Activated T-helper 1 cell treated with Interleukin-2 at 50 U/mL for 16 hours (primary cell): Measurements from ENCODE around the gene SPAST.
"Not testable (repeated sequence)": the region's sequence is repeated elsewhere in the genome, so short reads cannot be mapped to it uniquely, and the experiment has no call there.

Experiments
- DNase-seq: peaks from one replicate; pipeline ENCODE4 v3.0.0-alpha.2; 2020; ENCODE audit warnings: low read depth

SPAST gene, protein sequence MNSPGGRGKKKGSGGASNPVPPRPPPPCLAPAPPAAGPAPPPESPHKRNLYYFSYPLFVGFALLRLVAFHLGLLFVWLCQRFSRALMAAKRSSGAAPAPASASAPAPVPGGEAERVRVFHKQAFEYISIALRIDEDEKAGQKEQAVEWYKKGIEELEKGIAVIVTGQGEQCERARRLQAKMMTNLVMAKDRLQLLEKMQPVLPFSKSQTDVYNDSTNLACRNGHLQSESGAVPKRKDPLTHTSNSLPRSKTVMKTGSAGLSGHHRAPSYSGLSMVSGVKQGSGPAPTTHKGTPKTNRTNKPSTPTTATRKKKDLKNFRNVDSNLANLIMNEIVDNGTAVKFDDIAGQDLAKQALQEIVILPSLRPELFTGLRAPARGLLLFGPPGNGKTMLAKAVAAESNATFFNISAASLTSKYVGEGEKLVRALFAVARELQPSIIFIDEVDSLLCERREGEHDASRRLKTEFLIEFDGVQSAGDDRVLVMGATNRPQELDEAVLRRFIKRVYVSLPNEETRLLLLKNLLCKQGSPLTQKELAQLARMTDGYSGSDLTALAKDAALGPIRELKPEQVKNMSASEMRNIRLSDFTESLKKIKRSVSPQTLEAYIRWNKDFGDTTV

DNA sequence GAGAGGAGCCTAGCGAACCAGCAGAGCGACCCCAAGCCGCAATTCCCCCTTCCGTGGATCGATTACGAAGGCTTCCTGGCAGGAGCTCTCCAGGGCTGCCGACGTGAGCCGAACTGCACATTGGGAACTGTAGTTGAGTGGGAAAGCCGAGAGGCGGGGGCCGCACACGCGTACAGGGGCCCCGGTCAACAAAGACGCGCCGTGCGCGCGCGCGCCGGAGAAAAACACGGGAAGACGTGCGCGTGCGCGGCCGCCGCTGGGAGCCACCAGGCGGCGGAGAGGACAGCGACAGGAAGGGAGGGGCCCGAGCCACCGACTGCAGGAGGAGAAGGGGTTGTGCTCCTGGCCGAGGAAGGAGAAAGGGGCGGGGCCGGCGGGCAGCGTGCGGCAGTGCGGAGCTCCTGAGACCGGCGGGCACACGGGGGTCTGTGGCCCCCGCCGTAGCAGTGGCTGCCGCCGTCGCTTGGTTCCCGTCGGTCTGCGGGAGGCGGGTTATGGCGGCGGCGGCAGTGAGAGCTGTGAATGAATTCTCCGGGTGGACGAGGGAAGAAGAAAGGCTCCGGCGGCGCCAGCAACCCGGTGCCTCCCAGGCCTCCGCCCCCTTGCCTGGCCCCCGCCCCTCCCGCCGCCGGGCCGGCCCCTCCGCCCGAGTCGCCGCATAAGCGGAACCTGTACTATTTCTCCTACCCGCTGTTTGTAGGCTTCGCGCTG is at the start of gene SPAST:
Gene SPAST (plus strand): TSS at position 247 of the 711 bp plus-strand sequence. CDS start 276 bp downstream, at position 523.
- peak; percentile 97 for DNase-seq

DNA sequence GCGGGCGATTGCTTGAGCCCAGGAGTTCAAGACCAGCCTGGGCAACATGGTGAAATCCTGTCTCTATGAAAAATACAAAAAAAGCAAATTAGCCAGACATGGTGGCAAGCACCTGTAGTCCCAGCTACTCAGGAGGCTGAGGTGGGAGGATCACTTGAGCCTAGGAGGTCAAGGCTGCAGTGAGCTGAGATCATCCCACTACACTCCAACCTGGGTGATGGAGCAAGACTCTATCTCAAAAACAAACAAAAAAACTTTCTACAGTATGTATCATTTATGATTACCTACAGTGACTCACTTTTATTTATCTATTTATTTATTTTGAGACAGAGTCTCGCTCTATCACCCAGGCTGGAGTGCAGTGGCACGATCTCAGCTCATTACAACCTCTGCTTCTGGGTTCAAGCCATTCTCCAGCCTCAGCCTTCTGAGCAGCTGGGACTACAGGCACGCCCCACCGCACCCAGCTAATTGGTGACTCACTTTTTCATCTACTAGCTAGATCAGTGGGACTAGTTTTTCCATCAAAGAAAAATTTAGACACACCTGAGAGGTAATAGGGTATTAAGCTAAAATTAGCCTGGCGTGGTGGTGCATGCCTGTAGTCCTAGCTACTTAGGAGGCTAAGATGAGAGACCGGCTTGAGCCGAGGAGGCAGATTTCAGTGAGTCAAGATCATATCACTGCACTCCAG is 44.4 kb upstream of the SPAST start:
- not testable (repeated sequence) for DNase-seq

DNA sequence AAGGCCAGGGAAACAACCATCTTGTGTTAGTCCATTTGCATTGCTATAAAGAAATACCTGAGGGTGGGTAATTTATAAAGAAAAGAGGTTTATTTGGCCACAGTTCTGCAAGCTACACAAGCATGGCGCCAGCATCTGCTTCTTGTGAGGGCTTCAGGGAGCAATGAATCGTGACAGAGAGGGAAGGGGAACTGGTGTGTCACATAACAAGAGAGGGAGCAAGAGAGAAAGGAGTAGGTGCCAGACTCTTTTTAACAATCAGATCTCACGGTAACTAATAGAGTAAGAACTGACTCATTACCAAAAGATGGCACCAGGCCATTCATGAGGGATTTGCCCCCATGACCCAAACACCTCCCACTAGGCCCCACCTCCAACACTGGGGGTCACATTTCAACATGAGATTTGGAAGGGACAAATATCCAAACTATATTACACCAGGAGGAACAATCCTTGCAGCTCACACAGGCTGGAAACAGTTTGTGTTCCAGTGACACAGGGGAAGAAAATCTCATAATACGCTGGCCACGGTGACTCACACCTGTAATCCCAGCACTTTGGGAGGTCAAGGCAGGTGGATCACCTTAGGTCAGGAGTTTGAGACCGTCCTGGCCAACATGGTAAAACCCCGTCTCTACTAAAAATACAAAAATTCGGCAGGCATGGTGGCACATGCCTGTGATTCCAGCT is 29.0 kb upstream of the SPAST start:
- not testable (repeated sequence) for DNase-seq

DNA sequence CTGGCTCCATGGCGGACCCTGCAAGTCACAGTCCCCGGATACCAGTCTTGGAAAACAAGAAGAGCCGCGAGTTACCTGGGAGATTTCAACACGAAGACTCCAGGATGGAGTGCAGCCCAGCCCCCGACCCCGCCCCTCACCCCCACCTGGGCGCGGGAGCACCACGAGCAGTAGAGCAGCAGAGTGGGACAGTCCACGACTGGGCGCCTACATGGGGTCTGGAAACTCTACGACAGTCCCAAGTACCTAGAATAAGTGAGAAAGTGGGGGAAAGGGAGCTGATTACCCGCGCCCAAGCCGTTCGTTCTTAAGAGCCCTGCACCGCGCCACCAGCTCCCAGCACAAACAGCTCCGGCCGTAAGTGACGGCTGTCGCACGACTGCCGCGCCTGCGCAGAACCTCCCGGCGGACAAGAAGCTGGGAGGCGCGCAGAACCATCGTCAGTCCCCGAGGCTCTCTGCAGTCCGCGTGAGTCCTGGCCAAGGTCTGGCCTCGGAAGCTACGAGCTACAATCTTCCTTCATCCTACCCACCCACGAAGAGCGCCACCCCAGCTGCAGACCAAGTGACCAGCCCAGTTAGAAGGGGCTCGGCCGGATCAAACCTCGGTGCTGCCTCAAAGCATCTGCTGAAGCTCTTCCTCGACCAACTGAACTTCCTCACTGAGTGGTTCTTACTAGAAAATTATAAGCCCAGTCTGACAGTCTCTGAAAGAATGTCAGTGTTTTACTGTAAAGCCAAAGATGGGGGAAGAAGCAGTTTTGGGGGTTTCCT is 23.7 kb upstream of the SPAST start, which contains the start of gene DPY30:
Gene DPY30 (minus strand): TSS at position 359 of the 773 bp plus-strand sequence. CDS start 349 bp downstream, at position 10.
- peak; percentile 81 for DNase-seq

DNA sequence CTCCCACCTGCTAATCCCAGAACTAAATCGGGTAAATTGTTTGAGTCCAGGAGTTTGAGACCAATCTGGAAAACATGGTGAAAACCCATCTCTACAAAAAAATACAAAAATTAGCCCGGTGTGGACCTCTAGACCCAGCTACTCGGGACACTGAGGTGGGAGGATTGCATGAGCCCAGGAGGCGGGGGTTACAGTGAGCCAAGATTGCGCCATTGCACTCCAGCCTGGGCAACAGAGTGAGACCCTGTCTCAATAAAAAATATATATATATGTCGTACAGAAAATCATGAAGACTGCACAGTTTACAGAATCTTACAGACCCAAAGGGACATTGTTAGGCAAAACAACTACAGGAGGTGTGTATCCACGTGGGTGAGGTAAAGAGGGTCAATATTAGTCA is 19.8 kb upstream of the SPAST start:
- no peak for DNase-seq

DNA sequence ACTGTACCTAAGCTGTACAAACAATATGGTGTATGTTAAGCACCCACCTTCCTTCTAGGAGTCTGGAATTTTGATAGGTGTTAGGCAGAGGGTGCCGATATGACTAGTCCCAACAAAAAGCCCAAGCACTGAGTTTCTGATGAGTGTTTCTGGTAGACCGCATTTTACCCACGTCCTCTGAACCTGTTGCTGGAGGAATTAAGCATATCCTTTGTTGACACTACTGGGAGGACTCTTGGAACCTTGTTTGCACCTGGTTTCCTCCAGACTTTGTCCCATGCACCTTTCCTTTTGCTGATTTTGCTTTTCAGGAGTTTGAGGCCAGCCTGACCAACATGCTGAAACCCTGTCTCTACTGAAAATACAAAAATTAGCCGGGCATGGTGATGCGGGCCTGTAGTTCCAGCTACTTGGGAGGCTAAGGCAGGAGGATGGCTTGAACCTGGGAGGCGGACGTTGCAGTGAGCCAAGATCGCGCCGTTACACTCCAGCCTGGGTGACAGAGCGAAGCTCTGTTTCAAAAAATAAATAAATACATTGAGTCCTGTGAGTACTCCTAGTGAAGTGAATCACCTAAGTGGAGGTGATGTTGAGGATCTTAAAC is 11.4 kb upstream of the SPAST start:
- no peak for DNase-seq

DNA sequence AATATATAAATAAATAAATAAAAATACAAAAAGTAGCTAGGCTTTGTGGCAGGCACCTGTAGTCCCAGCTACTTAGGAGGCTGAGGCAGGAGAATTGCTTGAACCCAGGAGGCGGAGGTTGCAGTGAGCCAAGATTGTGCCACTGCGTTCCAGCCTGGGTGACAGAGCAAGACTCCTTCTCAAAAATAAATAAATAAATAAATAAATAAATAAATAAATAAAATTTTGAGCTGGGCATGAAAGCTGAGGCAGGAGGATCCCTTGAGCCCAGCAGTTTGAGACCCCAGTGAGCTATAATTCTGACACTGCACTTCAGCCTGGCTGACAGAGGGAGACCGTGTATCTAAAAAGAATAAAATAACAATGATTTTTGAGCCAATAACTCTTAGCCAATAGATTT is 8.8 kb upstream of the SPAST start:
- DNase-seq = not testable (repeated sequence)

DNA sequence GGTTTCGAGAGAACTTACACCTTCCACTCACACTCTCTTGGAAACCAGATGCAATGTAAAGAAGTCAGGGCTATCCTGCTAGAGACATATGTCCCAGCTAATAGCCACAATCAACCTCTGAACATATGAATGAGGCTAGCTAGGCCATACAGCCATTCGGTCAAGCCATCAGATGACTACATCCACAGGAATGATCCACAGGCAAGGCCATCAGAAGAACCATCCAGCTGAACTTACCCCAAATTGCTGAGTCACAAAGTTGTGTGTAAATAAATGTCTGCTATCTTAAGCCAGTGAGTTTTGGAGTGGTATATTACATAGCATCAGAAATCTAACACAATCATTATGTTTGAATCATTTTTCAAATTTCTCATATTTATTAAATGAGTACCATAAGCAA is 5.2 kb upstream of the SPAST start:
- no peak for DNase-seq

DNA sequence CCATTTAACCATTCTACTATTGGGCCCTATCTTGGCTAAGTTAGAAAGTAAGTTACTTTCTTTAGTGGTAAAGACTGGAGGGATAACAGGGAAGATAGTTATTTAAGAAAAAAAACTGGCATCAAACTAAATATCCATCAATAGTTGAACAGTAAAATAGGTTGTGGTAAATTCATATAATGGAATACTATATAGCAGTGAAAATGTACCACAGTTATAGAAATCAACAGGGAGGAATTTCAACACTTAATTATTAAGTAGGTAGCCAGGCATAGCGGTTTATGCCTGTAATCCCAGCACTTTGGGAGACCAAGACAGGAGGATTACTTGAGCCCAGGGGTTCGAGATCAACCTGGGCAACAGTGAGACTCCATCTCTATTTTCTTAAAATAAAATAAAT is 3.1 kb upstream of the SPAST start:
- DNase-seq = no peak

DNA sequence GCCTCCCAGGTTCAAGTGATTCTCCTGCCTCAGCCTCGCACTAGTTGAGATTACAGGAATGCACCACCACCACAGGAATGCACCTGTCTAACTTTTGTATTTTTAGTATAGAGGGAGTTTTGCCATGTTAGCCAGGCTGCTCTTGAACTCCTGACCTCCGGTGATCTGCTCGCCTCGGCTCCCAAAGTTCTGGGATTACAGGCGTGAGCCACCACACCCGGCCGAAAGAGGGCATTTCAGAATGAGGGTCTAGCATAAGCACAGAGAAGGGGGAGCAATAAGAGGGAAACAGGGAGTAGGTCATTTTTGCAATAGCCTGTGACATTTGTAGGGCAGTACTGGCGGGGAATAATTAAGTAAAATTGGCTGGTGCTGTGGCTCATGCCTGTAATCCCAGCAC is 1.9 kb upstream of the SPAST start:
- DNase-seq = no peak

DNA sequence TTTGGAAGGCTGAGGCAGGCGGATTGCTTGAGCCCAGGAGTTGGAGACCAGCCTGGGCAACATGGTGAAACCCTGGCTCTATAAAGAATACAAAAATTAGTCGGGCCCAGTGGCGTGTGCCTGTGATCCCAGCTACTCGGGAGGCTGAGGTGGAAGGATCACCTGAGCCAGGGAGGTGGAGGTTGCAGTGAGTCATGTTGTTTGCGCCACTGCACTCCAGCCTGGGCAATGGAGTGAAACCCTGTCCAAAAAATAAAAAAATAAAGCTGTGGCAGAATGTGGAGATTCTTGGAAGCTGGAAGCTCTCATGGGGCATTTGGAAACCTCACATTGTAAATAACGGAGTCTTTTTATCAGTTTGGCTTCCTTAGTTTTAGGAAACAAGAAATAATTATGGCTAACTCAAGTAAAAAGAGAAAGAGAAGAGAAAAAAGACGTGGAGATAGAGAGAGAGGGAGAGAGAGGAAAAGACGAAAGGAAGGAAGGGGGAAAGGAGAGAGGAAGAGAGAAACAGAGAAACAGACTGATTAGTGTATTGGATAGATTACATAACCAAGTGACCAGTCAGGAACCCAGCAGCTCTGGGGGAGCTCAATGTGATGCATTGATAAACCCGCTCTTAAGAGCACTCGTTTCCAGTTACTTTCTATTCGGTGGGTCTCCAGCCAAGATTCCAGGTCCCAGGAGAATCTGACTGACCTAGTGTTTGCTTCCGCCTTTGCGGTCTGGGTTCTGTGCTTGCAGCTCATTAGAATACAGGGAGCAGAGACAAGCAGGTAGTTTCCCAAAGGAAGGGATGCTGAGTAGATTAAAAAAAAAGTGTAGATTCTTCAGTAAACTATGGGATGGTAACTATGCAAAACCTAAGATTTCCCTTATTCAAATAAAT is 1.1 kb upstream of the SPAST start:
- no peak for DNase-seq

DNA sequence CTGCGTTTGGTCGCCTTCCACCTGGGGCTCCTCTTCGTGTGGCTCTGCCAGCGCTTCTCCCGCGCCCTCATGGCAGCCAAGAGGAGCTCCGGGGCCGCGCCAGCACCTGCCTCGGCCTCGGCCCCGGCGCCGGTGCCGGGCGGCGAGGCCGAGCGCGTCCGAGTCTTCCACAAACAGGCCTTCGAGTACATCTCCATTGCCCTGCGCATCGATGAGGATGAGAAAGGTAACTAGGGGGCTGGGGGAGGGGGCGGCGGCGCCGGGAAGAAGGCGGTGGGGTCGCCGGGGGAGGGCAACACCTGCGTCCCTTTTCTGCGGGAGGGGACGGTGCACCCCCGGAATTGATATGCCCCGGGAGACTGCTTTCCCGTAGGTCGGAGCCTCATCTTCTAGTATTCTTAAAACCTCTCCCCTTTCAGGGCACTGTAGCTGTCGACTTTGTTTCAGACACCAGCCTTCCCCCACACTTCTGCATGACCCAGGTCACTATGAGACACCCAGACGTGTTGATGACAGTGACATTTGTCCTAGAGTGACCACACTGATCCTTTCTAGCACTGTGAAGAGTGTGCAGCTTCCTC is 755 bp downstream of the SPAST start:
- no peak for DNase-seq

DNA sequence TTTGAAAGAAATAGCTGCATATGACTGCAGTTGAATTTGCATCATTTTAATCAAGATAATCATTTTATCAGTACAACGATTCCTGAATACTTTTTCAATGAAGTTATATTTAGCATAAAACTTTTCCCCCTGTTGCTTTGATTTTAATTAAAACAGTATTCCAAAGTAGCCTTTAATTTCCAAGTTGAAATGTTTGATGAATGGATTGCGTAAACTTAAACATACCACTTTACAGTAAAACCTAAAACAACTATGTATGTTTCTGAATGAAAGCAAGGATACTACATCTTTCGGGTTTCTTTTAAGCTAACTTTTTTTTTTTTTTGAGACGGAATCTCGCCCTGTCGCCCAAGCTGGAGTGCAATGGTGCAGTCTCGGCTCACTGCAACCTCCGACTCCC is 1.4 kb downstream of the SPAST start:
- no peak for DNase-seq

DNA sequence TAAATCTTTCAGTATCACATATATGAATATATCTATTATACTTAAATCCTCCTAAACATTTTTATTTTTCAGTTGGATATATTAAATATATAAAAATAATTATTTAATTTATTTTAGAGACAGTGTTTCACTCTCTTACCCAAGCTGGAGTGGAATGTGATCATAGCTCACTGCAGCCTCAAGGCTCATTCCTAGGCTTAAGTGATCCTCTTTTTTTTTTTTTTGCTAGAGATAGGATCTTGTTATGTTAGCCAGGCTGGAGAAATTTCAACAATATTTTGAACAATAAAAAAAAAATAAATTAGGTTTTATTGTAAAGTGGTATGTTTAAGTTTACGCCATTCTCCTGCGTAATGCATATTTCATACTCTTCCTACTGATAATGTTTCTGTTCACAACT is 4.2 kb downstream of the SPAST start:
- no peak for DNase-seq

DNA sequence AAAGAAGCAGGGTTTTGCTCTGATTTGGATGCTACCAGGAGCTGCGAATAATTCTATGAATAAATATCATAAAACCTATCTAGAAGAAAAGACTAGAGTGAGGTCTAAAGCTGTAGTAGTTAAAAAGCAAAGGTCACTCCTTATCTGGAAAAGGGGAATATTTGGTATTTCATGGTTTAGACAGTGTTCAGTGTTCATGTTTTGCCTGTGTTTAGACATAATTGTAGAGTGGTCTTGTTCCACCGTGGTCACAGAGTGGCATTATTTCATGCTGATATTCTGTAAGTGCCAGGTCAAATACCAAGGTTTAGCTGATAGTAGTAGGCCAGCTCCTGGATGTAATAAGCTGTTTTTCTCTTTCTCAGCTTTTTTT is 10.8 kb downstream of the SPAST start:
- DNase-seq = no peak

DNA sequence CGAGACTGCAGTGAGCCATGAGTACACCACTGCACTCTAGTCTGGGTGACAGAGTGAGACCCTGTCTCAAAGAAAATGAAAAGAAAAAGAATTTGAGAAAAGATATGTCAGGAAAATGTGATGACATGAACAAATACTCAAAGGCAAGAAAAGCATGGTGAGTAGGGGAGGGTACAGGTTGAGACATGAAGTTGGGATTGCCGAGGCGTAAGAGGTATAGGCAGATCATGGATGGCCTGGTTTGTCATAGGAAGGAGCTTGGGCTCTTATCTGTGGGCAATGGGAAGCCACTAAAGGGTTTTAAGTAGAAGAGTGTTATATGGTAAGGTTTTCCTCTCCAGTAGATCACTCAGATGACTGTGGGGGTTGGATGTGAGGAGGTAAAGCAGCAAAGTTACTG is 32.3 kb downstream of the SPAST start:
- DNase-seq = no peak

DNA sequence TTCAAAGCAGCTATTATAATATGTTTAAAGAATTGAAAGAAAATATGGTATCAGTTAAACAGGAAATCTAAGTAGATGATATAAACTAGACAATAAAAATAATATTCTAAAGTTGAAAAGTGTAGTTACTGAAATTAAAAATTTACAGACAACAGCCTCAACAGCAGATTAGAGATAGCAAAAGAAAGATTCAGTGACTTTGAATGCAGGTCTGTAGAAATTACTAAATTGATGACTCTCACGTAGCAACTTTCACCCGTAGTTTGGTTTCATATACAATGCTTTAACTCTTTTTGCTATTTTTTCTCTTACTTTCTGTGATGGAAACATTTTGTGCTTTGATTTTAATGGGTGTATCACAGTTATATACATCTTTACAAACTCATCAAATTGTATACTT is 44.8 kb downstream of the SPAST start:
- no peak for DNase-seq

DNA sequence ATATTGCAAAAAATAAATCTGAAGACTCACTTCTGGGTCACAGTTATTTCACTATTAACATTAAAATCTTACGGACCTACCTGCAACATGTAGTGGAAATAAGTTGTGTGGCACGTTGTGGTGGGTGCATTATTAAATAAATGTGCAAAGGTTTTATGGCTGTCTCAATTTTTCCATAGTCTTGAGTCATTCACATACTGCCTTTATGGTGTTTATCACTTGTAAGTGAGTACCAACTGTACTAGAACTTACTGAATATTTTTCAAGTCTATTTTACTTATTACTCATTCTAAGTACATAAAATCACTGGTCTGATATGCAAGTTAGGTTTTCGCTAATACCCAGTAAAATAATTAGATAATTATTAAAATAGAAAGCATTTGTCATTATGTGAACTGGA is 54.7 kb downstream of the SPAST start:
- no peak for DNase-seq

DNA sequence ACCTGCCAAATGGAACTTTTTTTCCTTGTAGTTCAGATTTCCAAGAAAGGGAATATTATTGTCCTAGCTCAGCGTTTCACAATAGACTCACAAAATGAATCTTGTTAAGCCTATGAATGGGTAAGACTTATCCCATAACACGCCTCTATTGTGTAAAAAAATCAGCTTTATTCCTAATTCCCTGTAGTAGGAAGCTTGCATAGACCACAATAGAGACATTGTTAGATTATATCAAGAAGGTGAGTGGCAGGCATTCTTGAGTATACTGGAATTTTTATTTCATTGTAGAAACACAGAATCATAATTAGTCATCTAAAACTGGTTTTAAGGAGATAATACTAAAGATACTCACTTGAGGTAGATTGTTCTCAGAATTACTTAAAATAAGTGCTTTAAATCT is 55.8 kb downstream of the SPAST start:
- no peak for DNase-seq
